Tongue (tissue), 2 donors: ENCODE data around the gene PDE4D. TPM values are rescaled to one million over a fixed set of nuclear protein-coding genes. Genes with fewer than 3 reads are reported as not detected.
"Not testable (repeated sequence)": the region's sequence is repeated elsewhere in the genome, so short reads cannot be mapped to it uniquely, and the experiment has no call there.

Source experiments
- DNase-seq: peaks from one replicate; pipeline ENCODE4 v3.0.0-alpha.2; 2015
- total RNA-seq: library from RNA; depleted of rRNA; stranded (reverse); fragments of >200 nt; gene quantifications from one replicate; pipeline ENCODE4 v1.2.3, GENCODE V29; 2014

The PDE4D gene
- total RNA-seq, 1 donor from 2014 or later: 189 TPM

DNA sequence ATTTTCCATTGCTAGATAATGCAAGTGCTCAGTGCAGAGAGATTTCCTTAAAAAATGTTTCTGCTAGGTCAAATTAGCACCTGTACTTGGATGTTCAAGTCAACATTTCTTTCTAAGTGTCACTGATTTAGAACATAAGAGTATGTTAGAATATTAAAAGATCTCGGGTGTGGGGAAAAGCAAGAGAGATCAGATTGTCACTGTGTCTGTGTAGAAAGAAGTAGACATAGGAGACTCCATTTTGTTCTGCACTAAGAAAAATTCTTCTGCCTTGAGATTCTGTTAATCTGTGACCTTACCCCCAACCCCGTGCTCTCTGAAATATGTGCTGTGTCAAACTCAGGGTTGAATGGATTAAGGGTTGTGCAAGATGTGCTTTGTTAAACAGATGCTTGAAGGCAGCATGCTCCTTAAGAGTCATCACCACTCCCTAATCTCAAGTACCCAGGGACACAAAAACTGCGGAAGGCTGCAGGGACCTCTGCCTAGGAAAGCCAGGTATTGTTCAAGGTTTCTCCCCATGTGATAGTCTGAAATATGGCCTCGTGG, 429.8 kb downstream of the PDE4D start:
- not testable (repeated sequence) for DNase-seq

GRCh38 chr5:59462956-59463355, 430.6 kb downstream of the PDE4D start:
- no peak for DNase-seq

GRCh38 chr5:59460368-59461153, 433.0 kb downstream of the PDE4D start:
- DNase-seq: no peak

DNA sequence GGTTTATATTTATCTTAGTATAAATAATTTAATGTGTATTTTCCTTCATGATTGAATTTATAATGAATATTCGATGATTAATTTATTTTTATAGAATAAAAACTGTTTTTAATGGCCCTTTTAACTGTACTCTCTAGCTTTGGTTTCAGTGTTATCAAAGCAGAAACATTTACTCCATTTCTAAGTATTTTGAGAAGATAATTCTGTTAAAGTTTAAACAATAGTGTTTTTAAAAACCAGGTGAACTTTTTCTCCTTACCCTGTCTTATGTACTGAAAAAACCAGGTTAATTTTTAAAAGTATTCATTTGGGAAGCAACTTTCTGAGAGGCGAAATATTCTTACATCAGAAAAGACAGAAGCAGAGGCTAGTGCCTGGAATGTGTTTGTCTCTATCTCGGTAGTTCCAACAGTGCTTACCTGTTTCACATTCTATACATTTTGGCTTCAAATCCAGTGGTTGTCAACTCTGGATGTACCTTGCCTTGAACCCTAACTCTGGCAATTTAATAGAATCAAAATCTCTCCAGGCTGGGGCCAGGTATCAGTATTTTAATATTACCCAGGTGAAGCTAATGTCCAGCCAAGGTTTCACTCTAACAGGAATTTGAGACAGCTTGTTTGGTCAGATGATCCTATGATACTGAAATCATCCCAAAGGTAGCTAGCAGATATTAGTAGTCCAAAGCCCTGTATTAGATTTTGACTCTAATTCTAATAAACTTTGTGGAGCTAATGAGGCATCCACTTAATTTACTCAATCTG, 434.4 kb downstream of the PDE4D start:
- DNase-seq: no peak

GRCh38 chr5:59458321-59458720, 435.2 kb downstream of the PDE4D start:
- no peak for DNase-seq

- DNase-seq: no peak
These were observed 443.5 kb downstream of the PDE4D start for GRCh38 chr5:59449905-59450644.

GRCh38 chr5:59446356-59446755, 447.2 kb downstream of the PDE4D start:
- no peak for DNase-seq

- DNase-seq: no peak
These were observed 447.8 kb downstream of the PDE4D start for GRCh38 chr5:59445741-59446140.

DNA sequence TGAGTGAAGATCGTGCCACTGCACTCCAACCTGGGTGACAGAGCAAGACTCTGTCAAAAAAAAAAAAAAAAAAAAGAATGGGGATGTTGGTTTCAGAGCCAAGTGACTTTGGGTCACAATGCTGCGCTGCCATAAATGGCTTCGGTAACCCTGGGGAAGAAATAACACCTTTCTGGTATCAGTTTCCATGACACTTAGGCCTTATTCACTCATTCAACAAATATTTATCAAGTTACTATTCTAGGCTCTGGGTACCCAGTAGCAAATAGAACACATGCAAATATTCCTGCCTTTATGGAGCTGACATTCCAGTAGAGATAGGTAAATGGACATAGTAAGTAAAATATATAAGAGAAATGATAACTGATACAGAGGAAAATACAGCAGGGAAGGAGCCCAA, 454.2 kb downstream of the PDE4D start:
- no peak for DNase-seq

DNA sequence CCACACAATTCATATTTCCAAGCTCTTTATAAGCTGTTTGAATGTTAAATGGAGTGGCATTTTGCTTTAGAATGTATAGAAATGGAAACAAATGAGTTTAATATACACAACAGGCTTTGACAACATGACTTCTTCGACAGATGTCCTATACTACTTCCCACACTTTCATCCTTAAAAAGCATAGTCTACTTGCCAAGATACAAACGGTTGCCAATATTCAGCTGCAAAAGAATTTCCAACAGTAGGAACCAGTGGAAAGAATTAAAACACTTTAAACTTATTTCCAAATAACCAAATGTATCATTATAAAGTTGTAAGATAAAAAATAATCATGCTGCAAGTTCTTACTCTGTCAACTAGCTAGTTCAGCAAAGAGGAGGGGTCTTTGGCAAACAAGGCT, 456.4 kb downstream of the PDE4D start:
- DNase-seq: peak; percentile 21

- no peak for DNase-seq
These were observed 457.0 kb downstream of the PDE4D start for GRCh38 chr5:59436364-59437148.

GRCh38 chr5:59433174-59433573, 460.4 kb downstream of the PDE4D start:
- no peak for DNase-seq

GRCh38 chr5:59430066-59430685, 463.4 kb downstream of the PDE4D start:
- DNase-seq: no peak

GRCh38 chr5:59428391-59428790, 465.1 kb downstream of the PDE4D start:
- no peak for DNase-seq

DNA sequence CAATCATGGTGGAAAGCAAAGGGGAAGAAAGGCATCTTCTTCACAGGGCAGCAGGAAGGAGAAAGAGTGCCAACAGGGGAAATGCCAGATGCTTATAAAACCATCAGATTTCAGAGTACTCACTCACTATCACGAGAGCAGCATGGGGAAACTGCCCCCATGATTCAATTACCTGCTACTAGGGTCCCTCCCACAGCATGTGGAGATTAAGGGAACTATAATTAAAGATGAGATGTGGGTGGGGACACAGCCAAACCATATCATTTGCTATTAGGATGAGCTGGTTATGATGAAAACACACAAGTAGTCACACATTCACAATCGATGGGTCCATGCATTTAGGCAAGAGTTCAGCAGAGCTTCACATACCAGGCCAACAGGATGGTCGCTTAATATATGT, 469.0 kb downstream of the PDE4D start:
- no peak for DNase-seq

GRCh38 chr5:59423021-59423420, 470.5 kb downstream of the PDE4D start:
- DNase-seq: no peak

DNA sequence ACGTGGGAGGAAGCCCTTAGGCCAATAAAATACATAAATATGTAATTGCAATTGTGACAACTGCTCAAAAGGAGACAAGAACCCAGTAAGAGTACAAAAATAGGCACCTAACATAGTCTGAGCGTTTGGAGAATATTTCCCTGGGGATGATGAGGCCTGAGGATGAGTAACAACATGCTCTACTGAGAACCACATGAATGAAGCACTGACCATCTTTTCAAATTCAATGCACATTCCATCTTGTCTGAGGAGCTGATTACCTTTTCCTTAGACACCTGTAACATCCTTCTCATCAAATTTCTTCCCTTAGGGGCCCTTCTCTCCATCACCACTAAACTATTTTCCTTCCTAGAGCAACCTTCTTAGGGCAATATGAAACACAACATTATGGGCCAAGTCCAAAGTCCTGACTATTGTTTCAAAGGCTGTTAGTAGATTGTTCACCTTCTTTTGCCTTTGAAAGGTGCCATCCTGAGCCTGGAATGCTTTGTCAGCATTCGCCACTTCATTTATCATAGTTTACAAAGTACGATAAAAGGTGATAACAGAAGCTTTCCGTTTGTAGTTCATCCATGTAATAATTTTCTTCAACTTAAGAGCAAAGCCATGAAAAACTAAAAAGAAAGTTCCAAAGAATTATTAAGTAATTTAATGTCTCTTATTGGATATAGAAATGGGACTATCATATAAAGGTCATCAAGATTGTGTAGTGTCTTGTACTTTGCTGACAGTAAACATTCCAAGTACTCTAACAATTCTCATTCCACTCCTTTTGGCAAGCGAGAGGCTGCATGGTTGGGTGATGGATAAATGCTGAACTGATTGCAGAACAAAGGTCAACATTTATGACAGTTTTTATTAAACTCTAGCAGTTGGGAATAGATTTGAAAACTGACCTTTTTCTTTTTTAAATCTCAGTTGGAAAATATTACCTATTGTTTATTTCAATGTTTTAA, 471.3 kb downstream of the PDE4D start:
- DNase-seq: no peak

- DNase-seq: no peak
These were observed 472.9 kb downstream of the PDE4D start for GRCh38 chr5:59420596-59420995.

DNA sequence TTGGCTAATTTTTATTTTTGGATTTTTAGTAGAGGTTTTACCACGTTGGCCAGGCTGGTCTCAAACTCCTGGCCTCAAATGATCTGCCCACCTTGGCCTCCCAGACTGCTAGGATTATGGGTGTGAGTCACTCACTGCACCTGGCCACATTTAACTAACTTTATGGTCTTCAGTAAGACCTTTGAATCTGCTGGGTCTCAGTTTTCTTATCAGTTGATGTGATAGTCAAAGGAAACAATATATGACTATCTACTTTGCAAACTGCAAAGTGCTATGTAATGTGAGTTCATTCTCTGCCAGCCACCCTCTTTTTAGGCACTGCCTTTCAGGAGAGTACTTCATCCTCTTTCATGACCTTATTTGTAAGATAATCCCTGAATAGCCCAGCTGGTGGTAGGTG, 474.7 kb downstream of the PDE4D start:
- DNase-seq: no peak

DNA sequence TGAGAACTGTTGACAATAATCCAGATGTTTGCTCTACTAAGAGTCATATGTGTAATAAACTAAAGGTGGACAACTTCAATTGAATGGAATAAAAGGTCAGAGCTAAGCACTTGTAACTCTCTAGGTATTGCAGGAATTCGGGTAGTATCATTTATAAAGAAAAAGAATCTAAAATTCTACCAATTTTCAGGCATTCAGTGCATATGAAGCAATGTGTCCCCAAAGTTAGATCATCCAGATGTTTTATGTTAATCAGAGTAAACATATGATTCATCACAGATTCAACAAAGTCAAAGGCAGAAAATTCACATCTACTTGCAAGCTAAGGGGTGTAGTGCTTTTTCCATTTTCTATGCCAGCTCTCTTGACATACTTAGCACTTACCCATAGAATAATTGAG, 477.1 kb downstream of the PDE4D start:
- peak; percentile 40 for DNase-seq
